HG03342 (cell line): ENCODE results near the gene INSYN2B.
"Not testable (repeated sequence)": the region's sequence is repeated elsewhere in the genome, so short reads cannot be mapped to it uniquely, and the experiment has no call there.

Experiments
- ATAC-seq: cut with Tn5 transposase; IDR thresholded peaks from one replicate; pipeline ENCODE4 v1.9.1; 2021; ENCODE audit warnings: mild to moderate bottlenecking, moderate library complexity; ENCODE audit not compliant: unreplicated experiment

INSYN2B gene

GRCh38 chr5:169973056-169973455 is 7.2 kb downstream of the INSYN2B start:
- no peak for ATAC-seq

- ATAC-seq = no peak
Observed at GRCh38 chr5:169971780-169972179, 8.5 kb downstream of the INSYN2B start.

DNA sequence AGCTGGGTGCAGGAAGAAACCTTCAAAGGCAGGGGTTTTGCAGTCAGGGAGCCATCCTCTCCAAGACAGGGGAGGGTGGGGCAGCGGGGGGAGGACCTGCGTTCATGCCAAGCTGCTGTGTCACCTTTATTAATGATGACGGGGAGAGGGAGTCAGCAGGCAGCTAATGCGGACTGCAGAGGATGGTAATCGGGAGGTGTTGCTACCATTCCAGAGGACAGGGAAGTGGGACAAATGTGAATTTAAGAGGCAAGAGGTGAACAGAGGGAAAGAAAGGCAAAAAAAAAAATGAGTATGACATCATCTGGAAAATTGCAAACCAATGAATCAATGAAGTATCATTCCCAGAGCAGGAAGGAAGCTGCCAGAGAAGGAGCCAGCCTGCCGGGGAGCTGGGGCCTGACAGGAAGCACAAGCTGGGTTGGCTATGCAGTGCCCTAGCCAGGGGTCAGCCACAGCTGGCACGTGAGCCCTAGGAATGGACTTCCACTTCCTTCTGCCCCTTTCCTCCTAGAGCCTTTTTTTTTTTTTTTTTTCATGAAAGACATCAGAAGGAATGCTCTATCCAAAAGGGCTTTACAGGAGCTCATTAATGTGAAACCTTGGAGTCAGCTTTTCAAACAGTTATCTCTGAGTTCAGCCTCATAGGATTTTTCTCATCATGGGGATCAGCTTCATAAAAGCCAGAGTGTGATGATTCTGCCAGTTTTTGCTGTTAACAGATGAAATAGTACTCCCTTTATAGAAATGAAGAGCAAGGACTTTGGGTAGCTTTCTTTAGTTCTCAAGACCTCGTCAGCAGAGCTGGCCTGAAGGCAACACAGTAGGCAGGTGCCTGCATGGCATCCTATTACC is 9.2 kb downstream of the INSYN2B start:
- ATAC-seq = no peak

- ATAC-seq = no peak
Observed at GRCh38 chr5:169970339-169970738, 10.0 kb downstream of the INSYN2B start.

GRCh38 chr5:169964246-169964645 is 16.0 kb downstream of the INSYN2B start:
- ATAC-seq = no peak

DNA sequence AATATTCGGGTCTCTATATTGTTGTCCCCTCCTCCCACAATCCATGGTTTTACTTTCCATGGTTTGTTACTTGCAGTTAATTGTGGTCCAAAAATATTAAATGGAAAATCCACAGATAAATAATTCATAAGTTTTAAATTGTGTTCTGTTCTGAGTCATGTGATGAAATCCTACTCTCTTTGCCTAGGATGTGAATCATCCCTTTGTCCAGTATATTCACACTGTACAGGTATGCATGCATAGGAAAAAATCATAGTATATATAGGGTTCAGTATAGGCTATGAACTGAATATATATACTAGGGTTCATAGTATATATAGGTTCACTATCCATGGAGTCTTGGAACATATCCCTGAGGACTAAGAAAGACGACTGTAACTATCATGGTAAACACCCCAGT is 19.6 kb downstream of the INSYN2B start:
- ATAC-seq = no peak

DNA sequence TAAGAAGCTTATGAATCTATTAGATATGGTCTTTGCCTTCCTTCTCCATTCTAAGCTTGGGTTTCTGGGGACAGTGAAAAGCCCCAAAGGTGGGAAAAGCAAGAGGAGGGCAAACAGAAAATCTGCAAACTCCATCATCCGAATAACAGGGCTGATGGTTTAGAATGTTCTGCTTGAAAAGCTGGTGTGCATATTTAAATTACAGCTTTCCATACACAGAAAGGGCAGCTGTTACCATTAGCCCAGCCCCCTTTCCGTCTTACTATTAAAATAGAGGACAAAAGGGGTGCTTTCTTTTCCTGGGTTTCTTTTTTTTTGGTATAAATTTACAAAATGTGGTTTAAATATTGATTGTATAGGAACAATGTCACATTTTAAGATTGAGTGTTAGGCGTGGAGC is 22.0 kb downstream of the INSYN2B start:
- no peak for ATAC-seq

DNA sequence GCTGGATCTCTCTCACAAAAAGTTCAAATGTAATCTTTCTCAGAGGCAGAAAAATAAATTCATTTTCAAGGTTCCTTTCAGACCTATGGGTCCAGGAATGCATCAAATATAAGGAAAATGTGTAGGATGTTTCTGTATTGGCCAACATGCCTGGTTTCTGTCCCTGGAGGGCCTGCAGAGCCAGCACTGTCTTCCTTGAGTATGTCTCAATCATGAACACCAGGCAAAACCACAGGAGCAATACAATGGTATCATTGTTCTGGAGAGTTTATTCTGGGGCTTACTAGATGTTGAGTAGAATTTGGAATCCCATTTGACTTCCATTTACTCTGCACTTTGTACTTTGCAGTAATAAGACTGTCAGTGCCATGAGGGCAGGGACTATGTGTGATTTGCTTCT is 23.5 kb downstream of the INSYN2B start:
- no peak for ATAC-seq

DNA sequence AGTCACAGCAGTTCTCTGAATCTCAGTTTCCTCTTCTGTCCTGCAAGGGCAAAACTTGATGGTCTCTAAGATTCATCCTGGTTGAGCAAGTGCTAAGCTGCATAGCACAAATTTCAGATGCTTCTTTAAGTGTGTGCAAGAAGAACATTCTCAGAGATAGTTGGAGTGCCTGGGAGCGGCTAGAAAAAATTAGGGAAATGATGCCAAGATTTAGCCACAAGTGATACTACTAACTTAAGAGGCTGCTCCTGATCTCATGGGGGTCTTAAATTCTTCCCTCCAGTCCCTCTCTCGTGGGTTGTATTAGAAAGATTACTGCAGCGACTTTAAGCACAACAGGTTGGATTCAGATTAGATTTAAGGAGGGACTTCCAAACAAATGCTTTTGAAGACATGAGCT is 24.2 kb downstream of the INSYN2B start:
- no peak for ATAC-seq

DNA sequence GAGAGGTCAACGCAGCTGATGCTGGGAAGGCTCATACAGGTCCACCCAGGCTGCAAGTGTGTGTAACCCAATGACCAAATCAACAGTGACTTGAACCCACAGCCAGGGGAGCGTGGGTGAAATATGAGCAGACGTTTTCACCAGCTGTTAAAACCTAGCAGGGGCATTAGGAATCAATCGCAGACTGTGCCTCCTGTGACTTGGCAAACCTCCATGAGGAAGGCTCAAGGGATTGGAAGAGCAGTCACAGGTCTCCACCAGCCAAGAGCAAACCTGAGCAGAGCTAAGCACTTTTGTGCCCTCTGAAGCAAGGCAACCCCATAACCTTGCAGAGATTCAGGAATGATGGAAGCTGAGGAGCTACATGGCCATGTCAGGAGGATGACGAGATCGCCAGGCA is 25.5 kb downstream of the INSYN2B start:
- ATAC-seq = no peak

- not testable (repeated sequence) for ATAC-seq
Observed at GRCh38 chr5:169953196-169953595, 27.1 kb downstream of the INSYN2B start.

GRCh38 chr5:169950333-169950732 is 30.0 kb downstream of the INSYN2B start:
- no peak for ATAC-seq

GRCh38 chr5:169946743-169947295 is 33.5 kb downstream of the INSYN2B start:
- ATAC-seq = no peak

DNA sequence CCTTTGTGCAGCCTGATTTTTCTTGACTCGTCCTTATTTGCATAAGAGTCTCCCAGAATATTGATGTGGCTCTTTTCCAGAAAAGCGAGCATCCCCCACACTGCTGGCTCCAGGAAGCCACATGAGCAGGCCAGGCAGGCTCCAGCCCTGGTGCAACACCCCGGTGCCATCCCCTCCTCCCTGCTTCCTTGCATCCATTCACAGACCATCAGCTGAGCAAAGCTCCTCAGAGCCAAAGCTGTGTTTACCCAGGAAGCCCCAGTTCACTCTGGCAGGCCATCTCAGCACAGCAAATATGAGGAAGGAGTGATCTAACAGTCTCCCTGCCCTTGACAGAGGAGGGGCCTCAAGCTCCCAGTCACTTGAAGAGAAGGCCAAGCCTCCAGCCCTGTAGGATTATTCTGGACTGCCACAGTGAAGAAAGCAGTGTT is 34.4 kb downstream of the INSYN2B start:
- no peak for ATAC-seq

- peak; percentile 43 for ATAC-seq
Observed at GRCh38 chr5:169944922-169945680, 35.2 kb downstream of the INSYN2B start.

DNA sequence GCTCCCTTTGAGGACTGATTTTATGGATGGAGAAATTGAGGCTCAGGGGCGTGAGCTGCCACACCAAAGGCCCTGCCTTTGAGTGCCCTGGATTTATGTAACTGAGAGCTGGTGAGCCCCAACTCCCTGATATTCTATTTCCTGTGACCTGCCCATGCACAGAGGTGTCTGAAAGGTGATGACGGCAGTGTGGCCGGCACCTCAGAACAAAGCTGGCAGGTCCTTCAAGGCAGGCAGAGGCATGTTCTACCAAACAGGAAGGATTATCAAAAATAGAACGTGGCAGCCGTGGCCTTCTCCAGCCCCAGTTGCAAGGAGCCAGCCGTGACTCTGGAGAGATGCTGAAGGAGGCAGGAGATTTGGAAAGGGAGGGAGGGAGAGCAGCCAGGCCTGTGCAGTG is 36.2 kb downstream of the INSYN2B start:
- ATAC-seq = no peak

DNA sequence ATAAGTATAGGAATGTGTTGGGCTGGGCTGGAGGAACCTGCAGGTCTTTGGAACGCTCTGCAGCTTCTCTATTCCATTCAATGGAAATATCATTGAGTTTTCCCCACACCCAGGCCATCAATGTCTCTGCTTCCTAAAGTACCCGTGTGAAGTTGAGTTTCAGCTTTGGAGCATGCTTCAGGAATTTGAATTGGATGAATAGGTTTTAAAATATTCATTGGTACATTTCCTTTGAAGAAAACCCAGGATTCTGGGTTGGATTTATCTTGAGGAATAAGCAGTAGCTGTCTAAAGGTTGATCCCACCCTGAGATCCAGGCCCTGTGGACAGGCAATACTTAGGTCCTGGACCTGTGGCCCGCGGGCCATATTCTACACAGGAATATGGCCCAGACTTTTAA is 37.3 kb downstream of the INSYN2B start:
- no peak for ATAC-seq

GRCh38 chr5:169942181-169942580 is 38.1 kb downstream of the INSYN2B start:
- ATAC-seq = no peak

DNA sequence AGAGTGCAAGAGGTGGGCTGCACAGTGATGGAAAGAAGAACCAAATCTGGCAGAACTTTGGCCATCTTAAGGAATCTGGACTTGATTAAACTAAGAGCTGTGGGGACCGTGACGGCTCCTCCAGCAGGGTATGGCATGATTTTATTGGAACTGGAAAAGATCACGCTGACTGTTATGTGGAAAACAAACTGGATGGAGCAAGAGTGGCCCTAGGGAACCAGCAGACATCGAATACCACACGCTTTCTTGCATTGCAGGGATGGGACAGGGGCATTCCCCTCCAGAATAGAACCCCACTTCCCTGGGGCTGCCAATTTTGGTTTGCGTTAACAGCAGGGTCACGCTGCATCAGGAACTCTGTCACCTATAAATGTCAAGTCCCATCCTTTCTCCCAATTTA is 38.8 kb downstream of the INSYN2B start:
- ATAC-seq = no peak

- ATAC-seq = no peak
Observed at GRCh38 chr5:169939731-169940130, 40.6 kb downstream of the INSYN2B start.

DNA sequence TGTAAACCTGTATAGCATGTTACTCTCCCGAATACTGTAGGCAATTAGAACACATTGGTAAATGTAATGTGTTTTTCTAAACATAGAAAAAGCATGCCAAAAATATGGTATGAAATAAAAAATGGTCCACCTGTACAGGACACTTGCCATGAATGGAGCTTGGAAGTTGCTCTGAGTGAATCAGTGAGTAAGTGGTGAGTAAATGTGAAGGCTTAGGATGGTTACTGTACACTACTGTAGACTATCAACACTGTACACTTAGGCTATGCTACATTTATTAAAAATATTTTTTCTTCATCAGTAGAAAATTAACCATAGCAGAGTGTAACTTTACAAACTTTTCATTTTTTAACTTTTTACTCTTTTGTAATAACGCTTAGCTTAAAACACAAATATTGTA is 41.9 kb downstream of the INSYN2B start:
- no peak for ATAC-seq

- ATAC-seq = no peak
Observed at GRCh38 chr5:169935762-169936161, 44.5 kb downstream of the INSYN2B start.
